HFF-Myc (cell line): ENCODE measurements around the gene RASSF7.

Experiments
- DNase-seq: peaks from one replicate; pipeline ENCODE4 v3.0.0-alpha.2; 2011; ENCODE audit warnings: low read depth; ENCODE audit errors: extremely low read depth
- H3K4me3 ChIP-seq: replicated peaks from 2 replicates; pipeline ENCODE4 v1.5.1; 2011; ENCODE audit warnings: low read depth, mild to moderate bottlenecking, control low read depth, low read length
- CTCF ChIP-seq: IDR thresholded peaks from 2 replicates; pipeline ENCODE4 v1.5.1; 2012; ENCODE audit warnings: mild to moderate bottlenecking, low read depth, low read length, control low read depth; ENCODE audit errors: missing control alignments

RASSF7 gene

GRCh38 chr11:563812-564578, 3.2 kb downstream of the RASSF7 start:
- TF ChIP-seq CTCF: no peak
- DNase-seq: no peak
- H3K4me3 ChIP-seq: no peak overlapping the region

GRCh38 chr11:565921-566509, 5.2 kb downstream of the RASSF7 start:
- TF ChIP-seq CTCF: no peak
- no peak overlapping the region for H3K4me3 ChIP-seq
- no peak for DNase-seq

GRCh38 chr11:567011-567628, 6.3 kb downstream of the RASSF7 start:
- TF ChIP-seq CTCF: no peak
- H3K4me3 ChIP-seq: no peak overlapping the region
- no peak for DNase-seq

DNA sequence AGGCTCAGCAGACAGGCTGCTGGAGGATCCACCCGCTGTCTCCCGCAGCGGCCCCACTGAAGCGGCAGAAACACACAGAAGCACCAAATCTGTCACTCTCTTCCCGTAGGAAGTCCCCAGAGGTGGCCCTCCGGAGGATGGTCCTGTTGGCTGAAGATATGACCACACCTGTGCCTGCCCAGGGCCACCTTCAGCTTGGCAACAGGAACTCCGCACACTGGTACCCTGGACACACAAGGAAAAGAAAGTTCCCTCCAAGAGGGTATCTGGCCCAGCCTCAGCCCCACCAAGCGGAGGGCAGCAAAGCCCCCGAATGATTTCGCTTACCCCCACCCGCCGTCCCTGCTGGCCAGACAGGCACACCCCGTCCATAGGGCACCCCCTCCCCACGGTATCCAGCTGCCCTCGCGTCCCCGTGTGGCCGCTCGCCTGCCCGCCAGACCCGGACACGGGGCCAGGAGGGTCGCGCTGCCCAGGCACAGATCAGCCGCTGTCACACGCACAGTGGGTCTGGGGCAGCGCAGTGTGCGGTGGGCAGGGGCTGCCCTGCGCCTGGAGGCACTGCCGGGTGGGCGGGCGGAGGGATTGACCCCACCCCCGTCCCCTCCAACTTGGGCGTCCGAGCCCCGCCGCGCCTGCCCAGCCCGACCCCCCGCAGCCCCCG, 7.0 kb downstream of the RASSF7 start:
- DNase-seq: no peak
- no peak for TF ChIP-seq CTCF
- H3K4me3 ChIP-seq: peak overlapping the region; percentile 34

DNA sequence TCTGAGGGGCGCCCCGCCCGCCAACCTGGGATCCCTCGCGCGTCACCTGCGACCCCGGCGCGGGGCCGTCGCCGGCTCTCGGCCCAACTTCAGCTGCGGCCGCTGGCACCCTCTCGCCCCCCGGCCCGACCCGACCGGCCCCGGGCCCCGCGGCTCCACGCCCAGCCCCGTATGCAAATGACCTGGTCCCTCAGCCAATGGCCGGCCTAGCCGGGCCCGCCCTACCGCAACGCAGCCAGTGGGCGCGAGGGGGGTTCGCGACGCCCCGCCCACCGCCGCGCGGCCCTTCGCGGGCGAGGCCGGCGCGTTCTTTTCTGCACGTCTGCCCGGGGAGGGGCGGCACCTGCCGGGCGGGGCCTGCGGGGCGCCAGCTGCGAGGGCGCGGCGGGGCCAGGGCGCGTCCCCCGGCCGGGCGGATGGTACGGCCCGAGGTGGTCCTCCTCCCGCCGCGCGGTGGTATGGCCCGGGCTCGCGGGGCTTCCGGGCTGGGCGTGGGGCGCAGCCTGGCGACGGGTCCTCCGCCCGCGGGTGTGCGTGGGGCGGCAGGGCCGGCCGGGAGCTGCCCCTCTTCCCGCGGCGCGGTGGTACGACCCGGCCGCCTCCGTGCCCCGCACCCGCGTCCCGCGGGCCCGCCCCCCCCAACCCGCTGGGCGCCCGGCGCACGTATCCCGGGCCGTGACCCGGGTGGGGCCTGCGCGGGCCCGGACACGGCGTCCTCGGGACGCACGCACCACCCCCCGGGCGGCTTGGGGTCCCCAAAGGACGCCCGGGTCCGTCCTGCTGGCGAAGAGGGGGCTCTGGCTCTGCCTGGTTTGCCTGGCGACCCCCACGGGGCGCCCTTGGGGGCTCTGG, 7.8 kb downstream of the RASSF7 start:
- peak overlapping the region; percentile 50 for H3K4me3 ChIP-seq
- no peak for TF ChIP-seq CTCF
- DNase-seq: peak; percentile 39
